AG10803 (cell line): ENCODE measurements around the gene CTNNA2.

Source experiments
- DNase-seq: peaks from one replicate; pipeline ENCODE4 v3.0.0; 2010; ENCODE audit warnings: low read depth
- H3K4me3 ChIP-seq: 2 replicates; pipeline ENCODE4 v1.5.1; 2011; ENCODE audit warnings: mild to moderate bottlenecking, low read length, control low read depth
- CTCF ChIP-seq: conservative IDR thresholded peaks from 2 replicates; pipeline ENCODE4 v1.5.1; 2011; ENCODE audit warnings: mild to moderate bottlenecking, low read length, control low read depth, inconsistent platforms

The CTNNA2 gene

GRCh38 chr2:80040226-80040625, 527.4 kb downstream of the CTNNA2 start:
- no peak overlapping the region for H3K4me3 ChIP-seq
- no peak for TF ChIP-seq CTCF
- DNase-seq: no peak

DNA sequence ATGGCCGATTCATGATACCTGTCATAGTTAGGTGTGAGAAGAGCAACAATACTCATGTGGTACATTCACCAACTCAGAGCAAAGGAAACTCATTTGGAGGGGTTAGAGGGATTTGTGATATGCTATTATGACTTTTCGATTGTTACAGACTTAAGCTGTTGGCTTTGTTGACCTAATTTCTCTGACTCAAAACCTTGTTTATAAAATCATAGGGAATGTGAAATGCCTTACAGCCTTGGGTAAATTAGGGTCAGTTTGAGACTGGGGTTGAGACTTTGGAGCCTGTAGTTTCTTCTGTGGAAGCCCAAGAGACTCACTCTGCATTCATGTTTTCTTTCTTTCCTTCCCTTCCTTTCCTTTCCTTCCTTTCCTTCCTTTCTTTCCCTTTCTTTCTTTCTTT, 529.8 kb downstream of the CTNNA2 start:
- H3K4me3 ChIP-seq: no peak overlapping the region
- no peak for TF ChIP-seq CTCF
- no peak for DNase-seq

- no peak overlapping the region for H3K4me3 ChIP-seq
Measured at GRCh38 chr2:80048296-80048695, 535.4 kb downstream of the CTNNA2 start.

GRCh38 chr2:80050246-80050645, 537.4 kb downstream of the CTNNA2 start:
- no peak for TF ChIP-seq CTCF
- DNase-seq: no peak
- no peak overlapping the region for H3K4me3 ChIP-seq

More at GRCh38 chr2:80048296-80048695, 535.4 kb downstream of the CTNNA2 start:
- TF ChIP-seq CTCF: no peak
- no peak for DNase-seq

DNA sequence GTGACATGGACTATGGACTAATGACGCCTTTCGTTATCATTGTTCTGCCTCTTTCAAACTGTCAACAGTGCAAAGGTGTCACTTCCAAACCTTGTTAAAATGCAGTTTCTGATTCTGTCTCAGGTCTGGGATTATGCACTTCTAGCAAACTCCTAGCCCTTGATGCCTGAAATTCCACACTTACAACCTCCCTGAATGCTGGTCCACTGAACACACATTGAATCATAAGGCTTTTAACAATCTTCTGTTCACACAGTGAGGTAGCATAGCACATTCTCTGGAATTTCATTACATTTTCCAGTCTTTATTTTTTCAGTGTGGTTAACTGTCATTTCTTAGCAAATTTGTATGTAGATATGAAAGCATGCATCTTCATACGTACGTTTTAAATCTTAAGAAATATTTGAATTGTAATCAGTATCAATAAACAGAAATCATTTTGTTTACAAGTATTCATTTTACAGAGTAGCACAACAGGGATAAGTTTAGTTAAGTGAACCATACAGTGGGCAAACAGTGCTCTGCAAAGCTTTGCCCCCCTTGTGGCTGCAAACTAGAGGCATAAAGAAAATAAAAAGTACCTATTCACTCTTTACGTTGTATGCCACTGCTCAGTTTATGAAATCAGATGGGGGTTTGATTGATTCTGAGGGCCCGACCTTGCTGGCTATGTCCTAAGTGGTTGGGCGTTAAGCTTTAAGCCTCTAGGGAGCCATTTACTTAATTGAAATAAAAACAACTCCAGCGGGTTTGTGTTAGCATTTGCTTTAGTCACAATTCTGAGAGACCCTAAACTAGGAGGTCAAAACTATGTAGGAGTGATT, 540.9 kb downstream of the CTNNA2 start:
- DNase-seq: no peak
- no peak overlapping the region for H3K4me3 ChIP-seq
- 0 out of 2 replicates have a peak, but pooled peaks have one; percentile 4 for TF ChIP-seq CTCF

DNA sequence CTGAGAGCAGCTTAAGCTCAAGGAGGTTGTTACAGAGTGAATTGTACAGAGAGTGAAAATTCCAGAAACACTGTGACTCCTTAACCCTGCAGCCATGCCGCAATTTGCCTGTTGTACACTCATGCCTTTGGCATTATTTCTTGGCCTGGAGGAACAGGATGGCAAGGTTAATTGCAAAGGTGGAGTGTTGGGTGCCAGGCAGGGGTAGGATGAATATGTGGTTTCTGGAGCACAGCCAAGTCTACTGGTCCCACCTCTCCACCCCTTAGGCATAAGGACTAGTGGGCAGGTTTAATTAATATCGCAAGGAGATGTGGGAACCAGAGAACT, 541.5 kb downstream of the CTNNA2 start:
- no peak overlapping the region for H3K4me3 ChIP-seq
- no peak for TF ChIP-seq CTCF
- peak; percentile 13 for DNase-seq

DNA sequence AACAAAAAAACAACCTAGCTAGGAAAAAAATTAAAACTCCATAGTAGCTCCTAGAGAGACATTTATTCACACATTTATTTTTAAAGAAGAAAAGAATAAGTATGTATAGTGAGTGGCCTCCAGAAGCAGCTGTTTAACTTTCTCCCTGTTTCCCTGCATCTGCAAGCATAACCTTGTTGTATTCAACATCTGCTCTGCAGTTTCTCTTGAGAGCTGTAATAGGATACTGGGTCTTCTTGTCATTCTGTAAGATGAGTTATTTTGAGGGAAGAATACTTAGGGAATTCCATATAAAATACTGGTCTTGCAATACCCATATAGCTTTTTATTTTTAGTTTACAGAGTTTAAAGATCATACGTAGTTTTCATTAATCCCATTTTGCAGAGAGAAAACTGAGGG, 545.1 kb downstream of the CTNNA2 start:
- no peak overlapping the region for H3K4me3 ChIP-seq
- no peak for DNase-seq
- no peak for TF ChIP-seq CTCF
